Calu3 (cell line): ENCODE data around the gene ELMO1. TPM values are rescaled to one million over a fixed set of nuclear protein-coding genes. Genes with fewer than 3 reads are reported as not detected.

Experiments used
- BruUV-seq: library from RNA; stranded (reverse); fragments of 400-500 nt; replicated peaks from 2 replicates; lab custom pipeline; 2021; lab: Mats Ljungman, UMichigan
- CTCF ChIA-PET: fragments of 300-600 bp; sonication (Branson Sonifier 250); formaldehyde crosslinking; loops from one replicate; lab custom pipeline; 2022; ENCODE audit warnings: antibody characterized with exemption; lab: Charles Lee
- DNase-seq: peaks from one replicate; pipeline ENCODE4 v3.0.0; 2022
- H3K27ac Mint-ChIP-seq: one replicate; pipeline ENCODE4 v1.8.0; 2022; ENCODE audit warnings: mixed read lengths; ENCODE audit not compliant: unreplicated experiment
- H3K27me3 Mint-ChIP-seq: one replicate; pipeline ENCODE4 v1.8.0; 2022; ENCODE audit warnings: mixed read lengths; ENCODE audit not compliant: unreplicated experiment
- H3K36me3 Mint-ChIP-seq: one replicate; pipeline ENCODE4 v1.8.0; 2022; ENCODE audit warnings: mild to moderate bottlenecking, moderate library complexity, mixed read lengths; ENCODE audit not compliant: insufficient read depth, unreplicated experiment
- H3K4me1 Mint-ChIP-seq: one replicate; pipeline ENCODE4 v1.8.0; 2022; ENCODE audit warnings: mild to moderate bottlenecking, low read depth, mixed read lengths; ENCODE audit not compliant: unreplicated experiment
- H3K4me3 Mint-ChIP-seq: one replicate; pipeline ENCODE4 v1.8.0; 2022; ENCODE audit warnings: mild to moderate bottlenecking, low read depth, moderate library complexity, mixed read lengths; ENCODE audit not compliant: unreplicated experiment
- H3K9me3 Mint-ChIP-seq: one replicate; pipeline ENCODE4 v1.8.0; 2022; ENCODE audit warnings: low read depth, mixed read lengths; ENCODE audit not compliant: unreplicated experiment
- CTCF ChIP-seq: fragments of 200-600 bp; IDR thresholded peaks from one replicate; pipeline ENCODE4 v1.8.0; 2022; ENCODE audit warnings: antibody characterized with exemption; ENCODE audit not compliant: unreplicated experiment
- intact Hi-C: fragments of 100-400 bp; cut with micrococcal nuclease; formaldehyde crosslinking; loops from one replicate; pipeline ENCODE4 v1.10.0; 2022; ENCODE audit not compliant: unreplicated experiment
- total RNA-seq: library from RNA; stranded (reverse); gene quantifications from 2 replicates; pipeline ENCODE4 v1.2.3, GENCODE V29; 2022

Gene ELMO1
- total RNA-seq, 1 experiment from 2014 or later = not detected

GRCh38 chr7:36900988-36901710 lies 547.5 kb downstream of the ELMO1 start:
- no peaks in the 10 kb centered on the region for H3K9me3 Mint-ChIP-seq
- intact Hi-C loops = no loop called here
- no peaks in the 10 kb centered on the region for H3K4me1 Mint-ChIP-seq
- no peak for DNase-seq
- no peak overlapping the region for H3K4me3 Mint-ChIP-seq
- H3K27ac Mint-ChIP-seq = no peak overlapping the region
- no peaks in the 10 kb centered on the region for H3K36me3 Mint-ChIP-seq
- CTCF ChIA-PET = no interaction called here
- peaks cover 10% of the 10 kb centered on the region for H3K27me3 Mint-ChIP-seq
- no TSS peak for BruUV-seq
- no peak for TF ChIP-seq CTCF

- Mint-ChIP-seq H3K4me3 (no peak overlapping the region), H3K27me3 (peaks cover 10% of the 10 kb centered on the region), H3K4me1 (no peaks in the 10 kb centered on the region), H3K9me3 (no peaks in the 10 kb centered on the region), H3K27ac (no peak overlapping the region), H3K36me3 (no peaks in the 10 kb centered on the region)
- BruUV-seq = no TSS peak
- CTCF ChIA-PET = interaction anchor here (1.4 kb wide), 1 partner anchor 17 kb away, joined by 3 read pairs; no protein-coding TSS in a partner anchor
- intact Hi-C loops = no loop called here
- no peak for TF ChIP-seq CTCF
- no peak for DNase-seq
Observed at GRCh38 chr7:36898186-36898585, 550.5 kb downstream of the ELMO1 start.

- Mint-ChIP-seq H3K27ac (no peak overlapping the region), H3K27me3 (peaks cover 10% of the 10 kb centered on the region), H3K4me1 (no peaks in the 10 kb centered on the region), H3K9me3 (no peaks in the 10 kb centered on the region), H3K36me3 (no peaks in the 10 kb centered on the region), H3K4me3 (no peak overlapping the region)
- intact Hi-C loops = no loop called here
- TF ChIP-seq CTCF = no peak
- BruUV-seq = no TSS peak
- CTCF ChIA-PET = interaction anchor here (1.4 kb wide), 1 partner anchor 18 kb away, joined by 3 read pairs; no protein-coding TSS in a partner anchor
- no peak for DNase-seq
Observed at GRCh38 chr7:36896956-36897590, 551.6 kb downstream of the ELMO1 start.

GRCh38 chr7:36896418-36896817 lies 552.2 kb downstream of the ELMO1 start:
- H3K36me3 Mint-ChIP-seq = no peaks in the 10 kb centered on the region
- intact Hi-C loops = no loop called here
- H3K4me3 Mint-ChIP-seq = no peak overlapping the region
- peaks cover 15% of the 10 kb centered on the region for H3K27me3 Mint-ChIP-seq
- CTCF ChIA-PET = no interaction called here
- TF ChIP-seq CTCF = no peak
- no TSS peak for BruUV-seq
- no peak overlapping the region for H3K27ac Mint-ChIP-seq
- no peaks in the 10 kb centered on the region for H3K9me3 Mint-ChIP-seq
- DNase-seq = no peak
- no peaks in the 10 kb centered on the region for H3K4me1 Mint-ChIP-seq
